ENCODE data around the gene TIGD4.

TIGD4 gene

GRCh38 chr4:152785639-152786615 is 6.4 kb upstream of the TIGD4 start:
- DNase-seq (ENCODE audit: low read depth): no peak
- TF ChIP-seq CTCF (IDR thresholded peaks at IDR 0.05; ENCODE audit: low read length, missing control alignments): no peak
- H3K4me3 ChIP-seq (replicated peaks; ENCODE audit: low read depth, low read length): no peak overlapping the region

GRCh38 chr4:152784490-152785350 is 5.2 kb upstream of the TIGD4 start:
- peak; percentile 11 for TF ChIP-seq CTCF (IDR thresholded peaks at IDR 0.05; ENCODE audit: low read length, missing control alignments)
- no peak overlapping the region for H3K4me3 ChIP-seq (replicated peaks; ENCODE audit: low read depth, low read length)
- DNase-seq (ENCODE audit: low read depth): peak; percentile 54

DNA sequence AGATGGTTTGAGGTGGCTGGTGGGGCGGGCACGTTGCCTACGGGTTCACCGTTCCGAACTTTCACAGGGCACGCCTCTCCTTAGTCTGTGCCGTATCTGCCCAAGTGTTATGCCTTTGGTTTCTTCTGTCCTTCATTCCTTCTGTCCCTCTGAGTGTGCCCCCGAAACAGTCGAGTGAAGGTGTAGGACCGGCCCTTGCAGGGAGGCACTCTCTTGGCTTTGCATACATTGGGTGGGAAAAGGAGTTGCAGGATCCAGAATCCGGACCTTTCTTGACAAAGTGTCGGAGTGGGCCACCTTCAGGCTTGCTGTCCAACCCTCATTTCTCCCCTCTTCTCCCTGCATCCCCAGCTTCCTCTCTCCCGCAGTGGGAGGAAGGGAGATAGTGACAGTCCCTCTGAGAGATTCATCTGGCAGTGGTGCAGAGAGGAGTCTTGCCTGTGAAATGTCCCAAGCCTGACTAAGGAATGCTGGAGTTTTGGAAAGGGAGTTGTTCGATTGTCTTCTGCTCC is 793 bp upstream of the TIGD4 start:
- peak overlapping the region; percentile 86 for H3K4me3 ChIP-seq (replicated peaks; ENCODE audit: low read depth, low read length)
- TF ChIP-seq CTCF (IDR thresholded peaks at IDR 0.05; ENCODE audit: low read length, missing control alignments): no peak
- peak; percentile 38 for DNase-seq (ENCODE audit: low read depth)

GRCh38 chr4:152778656-152779512 is 646 bp downstream of the TIGD4 start:
- TF ChIP-seq CTCF (IDR thresholded peaks at IDR 0.05; ENCODE audit: low read length, missing control alignments): no peak
- peak overlapping the region; percentile 86 for H3K4me3 ChIP-seq (replicated peaks; ENCODE audit: low read depth, low read length)
- DNase-seq (ENCODE audit: low read depth): peak; percentile 18

- no peak for TF ChIP-seq CTCF (IDR thresholded peaks at IDR 0.05; ENCODE audit: low read length, missing control alignments)
- no peak for DNase-seq (ENCODE audit: low read depth)
- H3K4me3 ChIP-seq (replicated peaks; ENCODE audit: low read depth, low read length): no peak overlapping the region
Measured at GRCh38 chr4:152777488-152777887, 2.0 kb downstream of the TIGD4 start.

DNA sequence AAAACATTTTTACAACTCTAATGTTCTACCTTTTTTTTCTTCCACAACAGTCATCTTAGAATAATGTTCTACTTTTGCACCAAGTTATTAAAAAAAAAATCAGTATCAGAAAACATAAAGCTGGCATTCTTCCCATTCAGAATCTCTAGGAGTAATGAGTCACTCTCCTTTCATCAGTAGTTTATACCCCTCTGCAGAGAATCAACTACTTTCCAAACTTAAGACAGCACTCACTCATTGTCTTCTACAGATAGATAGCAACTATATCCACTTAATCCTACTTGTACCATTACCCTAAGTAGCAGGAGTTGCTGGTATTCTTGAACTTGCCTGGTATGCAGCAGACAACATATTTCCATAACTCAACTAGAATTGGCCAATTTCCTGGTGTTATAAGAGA is 3.2 kb downstream of the TIGD4 start:
- DNase-seq (ENCODE audit: low read depth): peak; percentile 31
- no peak overlapping the region for H3K4me3 ChIP-seq (replicated peaks; ENCODE audit: low read depth, low read length)
- no peak for TF ChIP-seq CTCF (IDR thresholded peaks at IDR 0.05; ENCODE audit: low read length, missing control alignments)

All from fibroblast of pulmonary artery (primary cell).